ENCODE measurements around the gene ATXN10. TPM values are rescaled to one million over a fixed set of nuclear protein-coding genes. Genes with fewer than 3 reads are reported as not detected.

The ATXN10 gene
- total RNA-seq, 2 experiments from 2014 or later = 43.8 to 48.0 TPM

DNA sequence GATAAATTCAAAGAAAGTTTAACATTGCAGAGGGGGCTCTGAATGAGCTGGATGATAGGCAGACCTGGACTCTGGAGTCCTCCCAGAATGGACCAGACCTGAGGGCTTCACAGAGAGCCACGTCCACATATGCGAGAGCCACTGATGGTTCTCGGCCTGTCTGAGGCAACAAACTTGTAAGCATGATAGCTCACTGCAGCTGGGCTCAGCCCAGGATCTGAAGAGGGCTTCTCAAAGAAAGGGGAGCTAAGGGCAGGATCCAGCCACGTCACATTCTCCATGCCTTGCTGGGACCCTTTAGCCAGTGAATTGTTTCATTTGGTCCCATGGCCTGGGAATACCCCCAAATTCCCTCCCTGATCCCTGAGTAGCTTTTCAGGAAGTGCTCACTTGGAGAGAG lies 98.9 kb downstream of the ATXN10 start:
- Mint-ChIP-seq H3K4me1 (ENCODE audit: low read depth) (peaks cover 4% of the 10 kb centered on the region), H3K4me3 (no peak overlapping the region), H3K9me3 (no peaks in the 10 kb centered on the region), H3K27ac (no peak overlapping the region), H3K36me3 (ENCODE audit: low read depth) (peaks cover 61% of the 10 kb centered on the region), H3K27me3 (no peaks in the 10 kb centered on the region)
- peaks cover 4% of the 10 kb centered on the region for H3K36me3 ChIP-seq (ENCODE audit: insufficient read depth, low read length)
- no peak overlapping the region for H3K27ac ChIP-seq (ENCODE audit: low read depth in 1 of 2, low read length in 2 of 2)
- no peak for ATAC-seq (ENCODE audit: poor library complexity)
- H3K9me3 ChIP-seq (ENCODE audit: control insufficient read depth in 1 of 2, insufficient read depth in 1 of 2, low read length in 2 of 2) = peaks cover 0 to 6% of the 10 kb centered on the region in 2 experiments
- POLR2A ChIA-PET = no interaction called here
- DNase-seq = no peak
- H3K4me1 ChIP-seq (ENCODE audit: insufficient read depth, low read length) = no peaks in the 10 kb centered on the region
- CTCF ChIA-PET = no interaction called here
- intact Hi-C loops (cut with DNase I, micrococcal nuclease) = no loop called here
- no peak overlapping the region for H3K4me3 ChIP-seq (ENCODE audit: low read length)
- no peaks in the 10 kb centered on the region for H3K27me3 ChIP-seq (ENCODE audit: control insufficient read depth in 1 of 2, insufficient read depth in 2 of 2, low read length in 2 of 2)
- TF ChIP-seq, protein P1, sequence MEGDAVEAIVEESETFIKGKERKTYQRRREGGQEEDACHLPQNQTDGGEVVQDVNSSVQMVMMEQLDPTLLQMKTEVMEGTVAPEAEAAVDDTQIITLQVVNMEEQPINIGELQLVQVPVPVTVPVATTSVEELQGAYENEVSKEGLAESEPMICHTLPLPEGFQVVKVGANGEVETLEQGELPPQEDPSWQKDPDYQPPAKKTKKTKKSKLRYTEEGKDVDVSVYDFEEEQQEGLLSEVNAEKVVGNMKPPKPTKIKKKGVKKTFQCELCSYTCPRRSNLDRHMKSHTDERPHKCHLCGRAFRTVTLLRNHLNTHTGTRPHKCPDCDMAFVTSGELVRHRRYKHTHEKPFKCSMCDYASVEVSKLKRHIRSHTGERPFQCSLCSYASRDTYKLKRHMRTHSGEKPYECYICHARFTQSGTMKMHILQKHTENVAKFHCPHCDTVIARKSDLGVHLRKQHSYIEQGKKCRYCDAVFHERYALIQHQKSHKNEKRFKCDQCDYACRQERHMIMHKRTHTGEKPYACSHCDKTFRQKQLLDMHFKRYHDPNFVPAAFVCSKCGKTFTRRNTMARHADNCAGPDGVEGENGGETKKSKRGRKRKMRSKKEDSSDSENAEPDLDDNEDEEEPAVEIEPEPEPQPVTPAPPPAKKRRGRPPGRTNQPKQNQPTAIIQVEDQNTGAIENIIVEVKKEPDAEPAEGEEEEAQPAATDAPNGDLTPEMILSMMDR (IDR thresholded peaks at IDR 0.05) = no peak

DNA sequence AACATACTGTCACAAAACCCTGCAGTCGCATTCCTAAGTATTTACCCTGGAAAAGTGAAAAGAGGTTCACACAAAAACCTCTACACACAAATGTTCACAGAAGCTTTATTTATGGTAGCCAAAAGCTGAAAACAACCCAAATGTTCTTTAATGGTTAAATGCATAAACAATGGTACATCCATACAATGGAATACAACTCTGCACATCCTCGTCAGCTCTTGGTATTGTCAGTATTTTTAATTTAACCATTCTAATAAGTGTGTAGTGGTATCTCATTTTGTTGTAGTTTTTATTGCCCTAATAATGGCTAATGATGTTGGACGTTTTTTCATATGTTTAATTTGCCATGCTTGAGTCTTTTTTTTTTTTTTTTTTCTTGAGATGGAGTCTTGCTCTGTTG lies 99.4 kb downstream of the ATXN10 start:
- Mint-ChIP-seq H3K36me3 (ENCODE audit: low read depth) (peaks cover 56% of the 10 kb centered on the region), H3K27ac (no peak overlapping the region), H3K4me3 (no peak overlapping the region), H3K4me1 (ENCODE audit: low read depth) (peaks cover 4% of the 10 kb centered on the region), H3K27me3 (no peaks in the 10 kb centered on the region), H3K9me3 (no peaks in the 10 kb centered on the region)
- CTCF ChIA-PET = no interaction called here
- POLR2A ChIA-PET = no interaction called here
- H3K27ac ChIP-seq (ENCODE audit: low read depth in 1 of 2, low read length in 2 of 2) = no peak overlapping the region
- H3K36me3 ChIP-seq (ENCODE audit: insufficient read depth, low read length) = peaks cover 4% of the 10 kb centered on the region
- H3K4me3 ChIP-seq (ENCODE audit: low read length) = no peak overlapping the region
- DNase-seq (no peak), ATAC-seq (ENCODE audit: poor library complexity) (no peak)
- no peaks in the 10 kb centered on the region for H3K27me3 ChIP-seq (ENCODE audit: control insufficient read depth in 1 of 2, insufficient read depth in 2 of 2, low read length in 2 of 2)
- peaks cover 0 to 6% of the 10 kb centered on the region in 2 experiments for H3K9me3 ChIP-seq (ENCODE audit: control insufficient read depth in 1 of 2, insufficient read depth in 1 of 2, low read length in 2 of 2)
- TF ChIP-seq, protein P1 (IDR thresholded peaks at IDR 0.05) = no peak
- intact Hi-C loops (cut with DNase I, micrococcal nuclease) = no loop called here
- H3K4me1 ChIP-seq (ENCODE audit: insufficient read depth, low read length) = no peaks in the 10 kb centered on the region

DNA sequence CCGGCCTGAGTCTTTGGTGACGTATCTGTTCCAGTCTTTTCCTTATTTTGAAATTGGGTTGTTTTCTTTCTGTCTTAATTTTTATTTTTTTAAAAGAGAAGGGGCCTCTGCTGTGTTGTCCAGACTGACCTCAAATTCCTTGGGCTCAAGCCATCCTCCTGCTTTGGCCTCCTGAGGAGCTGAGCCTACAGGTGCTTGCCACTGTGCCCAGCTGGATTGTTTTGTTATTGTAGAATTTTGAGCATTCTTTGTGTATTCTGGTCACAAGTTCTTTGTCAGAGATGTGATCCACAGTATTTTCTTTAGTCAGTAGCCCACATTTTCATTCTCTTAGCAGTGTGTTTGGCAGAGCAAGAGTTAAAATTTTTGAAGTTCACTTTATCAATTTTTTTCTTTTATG lies 100.1 kb downstream of the ATXN10 start:
- CTCF ChIA-PET = no interaction called here
- H3K27me3 ChIP-seq (ENCODE audit: control insufficient read depth in 1 of 2, insufficient read depth in 2 of 2, low read length in 2 of 2) = no peaks in the 10 kb centered on the region
- no peak overlapping the region for H3K4me3 ChIP-seq (ENCODE audit: low read length)
- no peak for ATAC-seq (ENCODE audit: poor library complexity)
- intact Hi-C loops (cut with DNase I, micrococcal nuclease) = no loop called here
- TF ChIP-seq, protein P1 (IDR thresholded peaks at IDR 0.05) = no peak
- POLR2A ChIA-PET = no interaction called here
- no peak overlapping the region for H3K27ac Mint-ChIP-seq
- peaks cover 4% of the 10 kb centered on the region for H3K4me1 Mint-ChIP-seq (ENCODE audit: low read depth)
- H3K9me3 Mint-ChIP-seq = no peaks in the 10 kb centered on the region
- H3K27ac ChIP-seq (ENCODE audit: low read depth in 1 of 2, low read length in 2 of 2) = no peak overlapping the region
- H3K27me3 Mint-ChIP-seq = no peaks in the 10 kb centered on the region
- DNase-seq = no peak
- H3K9me3 ChIP-seq (ENCODE audit: control insufficient read depth in 1 of 2, insufficient read depth in 1 of 2, low read length in 2 of 2) = peaks cover 0 to 6% of the 10 kb centered on the region in 2 experiments
- no peaks in the 10 kb centered on the region for H3K4me1 ChIP-seq (ENCODE audit: insufficient read depth, low read length)
- no peak overlapping the region for H3K4me3 Mint-ChIP-seq
- peaks cover 2% of the 10 kb centered on the region for H3K36me3 ChIP-seq (ENCODE audit: insufficient read depth, low read length)
- H3K36me3 Mint-ChIP-seq (ENCODE audit: low read depth) = peaks cover 50% of the 10 kb centered on the region
